Retinal pigment epithelial cell (primary cell): ENCODE measurements around the gene MACF1.

ENCODE experiments used
- DNase-seq: peaks from one replicate; pipeline ENCODE4 v3.0.0-alpha.2; 2010; ENCODE audit warnings: low read depth
- H3K4me3 ChIP-seq: 2 replicates; pipeline ENCODE4 v1.5.1; 2011; ENCODE audit warnings: mild to moderate bottlenecking, low read length, control low read depth, moderate library complexity
- TF ChIP-seq, protein P1 (sequence below): conservative IDR thresholded peaks from 2 replicates; pipeline ENCODE4 v1.5.1; 2011; ENCODE audit warnings: low read depth, low read length, control low read depth, inconsistent platforms

MACF1 gene

DNA sequence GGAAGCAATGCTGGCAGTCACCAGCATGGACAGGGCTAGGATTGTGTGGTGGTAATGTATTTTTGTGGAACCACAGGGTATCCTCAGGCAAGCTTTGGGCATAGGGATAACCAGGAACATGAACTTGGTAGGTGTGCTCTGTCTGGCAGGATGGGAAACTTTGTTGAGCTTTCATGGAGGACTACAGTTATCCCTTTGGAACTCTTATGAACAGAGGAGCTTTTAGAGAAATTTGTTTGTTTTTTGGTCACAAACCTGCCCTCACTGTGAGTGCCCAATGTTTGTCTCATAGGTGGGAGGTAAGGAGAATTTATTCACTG is 54.4 kb downstream of the MACF1 start:
- TF ChIP-seq, protein P1, sequence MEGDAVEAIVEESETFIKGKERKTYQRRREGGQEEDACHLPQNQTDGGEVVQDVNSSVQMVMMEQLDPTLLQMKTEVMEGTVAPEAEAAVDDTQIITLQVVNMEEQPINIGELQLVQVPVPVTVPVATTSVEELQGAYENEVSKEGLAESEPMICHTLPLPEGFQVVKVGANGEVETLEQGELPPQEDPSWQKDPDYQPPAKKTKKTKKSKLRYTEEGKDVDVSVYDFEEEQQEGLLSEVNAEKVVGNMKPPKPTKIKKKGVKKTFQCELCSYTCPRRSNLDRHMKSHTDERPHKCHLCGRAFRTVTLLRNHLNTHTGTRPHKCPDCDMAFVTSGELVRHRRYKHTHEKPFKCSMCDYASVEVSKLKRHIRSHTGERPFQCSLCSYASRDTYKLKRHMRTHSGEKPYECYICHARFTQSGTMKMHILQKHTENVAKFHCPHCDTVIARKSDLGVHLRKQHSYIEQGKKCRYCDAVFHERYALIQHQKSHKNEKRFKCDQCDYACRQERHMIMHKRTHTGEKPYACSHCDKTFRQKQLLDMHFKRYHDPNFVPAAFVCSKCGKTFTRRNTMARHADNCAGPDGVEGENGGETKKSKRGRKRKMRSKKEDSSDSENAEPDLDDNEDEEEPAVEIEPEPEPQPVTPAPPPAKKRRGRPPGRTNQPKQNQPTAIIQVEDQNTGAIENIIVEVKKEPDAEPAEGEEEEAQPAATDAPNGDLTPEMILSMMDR: no peak
- no peak for DNase-seq
- H3K4me3 ChIP-seq: no peak overlapping the region

DNA sequence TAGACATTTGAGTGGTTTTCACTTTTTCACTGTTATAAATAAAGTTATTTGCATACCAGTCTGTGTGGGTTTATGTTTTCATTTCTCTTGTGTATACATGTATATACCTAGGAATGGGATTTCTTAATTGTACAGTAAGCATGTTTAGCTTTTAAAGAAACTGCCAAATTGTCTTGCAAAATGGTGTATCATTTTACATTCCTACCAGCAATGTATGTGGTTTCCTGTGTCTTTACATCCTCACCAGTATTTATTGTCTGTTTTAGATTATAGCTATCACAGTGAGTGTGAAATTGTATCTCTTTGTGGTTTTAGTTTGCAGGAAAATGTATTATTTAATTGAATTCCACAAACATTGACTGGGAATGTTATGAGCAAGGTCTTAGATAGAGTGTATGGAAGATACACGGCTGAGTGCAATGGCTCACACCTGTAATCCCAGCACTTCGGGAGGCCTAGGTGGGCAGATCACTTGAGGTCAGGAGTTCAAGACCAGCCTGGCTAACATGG is 57.3 kb downstream of the MACF1 start:
- DNase-seq: no peak
- TF ChIP-seq, protein P1: no peak

DNA sequence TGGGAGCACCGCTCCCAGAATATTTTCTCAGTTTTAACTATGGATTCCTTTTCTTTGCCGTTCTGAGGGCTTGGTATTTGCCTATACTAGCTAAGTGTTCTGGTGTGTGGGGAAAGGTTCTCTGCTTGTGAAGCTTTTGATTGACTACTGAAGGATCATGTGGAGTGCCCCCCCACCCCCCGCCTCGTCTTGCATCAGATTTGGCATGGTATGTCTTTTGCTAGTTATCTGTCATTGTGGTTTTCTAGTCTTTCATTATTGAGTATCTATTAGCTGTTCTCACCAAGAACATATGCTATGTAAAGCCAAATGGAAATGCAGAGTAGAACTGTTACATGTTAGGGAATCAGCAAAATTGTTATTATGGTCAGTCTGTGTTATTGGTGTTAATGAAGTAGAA is 58.3 kb downstream of the MACF1 start:
- no peak for DNase-seq
- H3K4me3 ChIP-seq: no peak overlapping the region
- TF ChIP-seq, protein P1: no peak

More for the DNA sequence above, 57.3 kb downstream of the MACF1 start:
- H3K4me3 ChIP-seq: no peak overlapping the region

DNA sequence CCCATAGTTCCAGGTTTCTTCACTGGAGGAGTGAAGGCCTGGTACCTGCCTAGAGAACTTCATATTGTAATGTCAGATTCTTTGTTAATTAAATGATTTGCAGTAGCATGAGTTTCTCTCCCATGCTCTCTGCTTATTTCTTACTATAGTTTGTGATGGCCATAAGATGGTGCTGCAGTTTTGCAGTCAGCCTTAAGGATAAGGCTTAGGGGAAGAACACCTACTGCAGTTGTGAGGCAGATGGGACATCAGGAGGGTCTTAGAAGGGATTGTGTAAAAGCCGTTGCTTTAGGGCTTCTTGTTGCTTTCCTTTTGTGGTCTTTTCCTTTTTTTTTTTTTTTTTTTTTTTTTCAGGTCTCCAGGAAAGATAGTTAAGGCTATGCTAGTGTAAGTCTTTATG is 61.8 kb downstream of the MACF1 start:
- H3K4me3 ChIP-seq: no peak overlapping the region
- DNase-seq: no peak
- TF ChIP-seq, protein P1: no peak

DNA sequence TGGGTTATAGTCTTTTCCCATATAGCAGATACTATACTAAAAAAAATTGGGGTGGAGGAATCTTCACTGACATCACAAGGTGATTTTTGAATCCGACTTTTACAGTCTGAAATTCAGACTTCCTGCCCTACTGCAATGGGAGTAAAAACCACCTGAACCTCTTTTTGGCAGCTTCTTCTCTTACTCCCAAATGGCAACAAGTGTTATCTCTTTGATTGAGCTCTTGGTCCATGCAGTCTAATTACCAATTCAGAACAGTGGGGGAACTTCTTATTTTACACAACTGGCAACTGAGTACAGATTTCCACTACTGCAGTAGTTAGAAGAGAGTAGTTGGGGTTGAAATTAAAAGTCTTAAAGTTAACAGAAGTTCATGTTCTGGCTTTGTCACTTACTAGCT is 62.3 kb downstream of the MACF1 start:
- TF ChIP-seq, protein P1: no peak
- DNase-seq: no peak
- H3K4me3 ChIP-seq: no peak overlapping the region

DNA sequence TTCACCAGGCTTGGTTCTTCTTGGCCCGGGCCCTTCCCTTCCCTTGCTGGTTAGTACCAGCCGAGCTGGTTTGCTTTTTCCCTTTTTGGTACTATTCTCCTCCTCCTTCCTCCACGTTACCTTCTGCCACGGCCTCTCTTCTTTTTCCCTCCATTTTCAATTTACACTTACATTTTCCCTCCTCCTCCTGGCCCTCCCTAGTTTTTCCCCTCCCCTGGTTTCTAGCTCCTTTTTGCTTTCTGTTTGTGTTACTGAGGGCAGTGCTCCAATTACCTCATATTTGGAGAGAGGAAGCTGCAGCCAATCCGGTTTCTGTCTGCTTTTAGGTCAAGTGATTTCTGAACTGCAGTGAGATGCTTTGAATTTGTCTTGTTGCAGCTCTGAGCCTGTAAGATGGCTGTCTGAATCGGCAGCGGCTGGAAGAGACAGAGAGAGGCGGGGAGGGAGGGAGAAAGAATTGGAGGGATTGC is 63.7 kb downstream of the MACF1 start:
- TF ChIP-seq, protein P1: no peak
- DNase-seq: no peak
- peak overlapping the region; percentile 28 for H3K4me3 ChIP-seq

DNA sequence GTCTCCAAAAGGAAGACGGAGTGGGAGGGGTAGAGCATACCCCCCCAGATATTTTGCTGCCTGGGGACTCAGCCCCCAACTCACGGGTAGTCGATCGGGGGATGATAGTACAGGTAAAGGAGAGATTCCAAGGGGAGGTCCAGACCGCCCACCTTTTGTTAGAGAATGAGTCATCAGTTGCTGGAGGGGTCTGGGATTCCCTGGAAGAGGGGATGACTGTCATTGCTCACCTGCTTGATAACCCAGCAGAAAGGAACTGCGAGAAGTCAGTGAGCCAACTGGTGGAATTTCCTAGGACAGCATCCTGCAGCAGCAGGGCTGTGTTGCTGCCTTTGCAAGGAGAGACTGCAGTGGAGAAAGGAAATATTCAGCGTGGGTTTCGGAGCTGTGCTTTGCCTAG is 64.4 kb downstream of the MACF1 start:
- TF ChIP-seq, protein P1: no peak
- H3K4me3 ChIP-seq: no peak overlapping the region
- DNase-seq: no peak
